ENCODE data around the gene SCAP. TPM values are rescaled to one million over a fixed set of nuclear protein-coding genes. Genes with fewer than 3 reads are reported as not detected.
"Not testable (repeated sequence)": the region's sequence is repeated elsewhere in the genome, so short reads cannot be mapped to it uniquely, and the experiment has no call there.

Gene SCAP
- total RNA-seq, 1 donor from 2014 or later: 49.7 TPM

- peaks cover 12% of the 10 kb centered on the region for H3K4me1 Mint-ChIP-seq (ENCODE audit: low read depth)
- no peak for DNase-seq (ENCODE audit: low spot score)
- H3K27me3 Mint-ChIP-seq (ENCODE audit: low read depth): peaks cover 2% of the 10 kb centered on the region
- no peaks in the 10 kb centered on the region for H3K9me3 Mint-ChIP-seq (ENCODE audit: low read depth)
- no peak for TF ChIP-seq CTCF (IDR thresholded peaks at IDR 0.05)
- H3K36me3 Mint-ChIP-seq (ENCODE audit: low read depth): peaks cover 4% of the 10 kb centered on the region
- H3K4me3 Mint-ChIP-seq (ENCODE audit: unreplicated experiment): no peak overlapping the region
- H3K27ac Mint-ChIP-seq (ENCODE audit: unreplicated experiment): no peak overlapping the region
Measured at GRCh38 chr3:47376393-47376792, 99.3 kb downstream of the SCAP start.

DNA sequence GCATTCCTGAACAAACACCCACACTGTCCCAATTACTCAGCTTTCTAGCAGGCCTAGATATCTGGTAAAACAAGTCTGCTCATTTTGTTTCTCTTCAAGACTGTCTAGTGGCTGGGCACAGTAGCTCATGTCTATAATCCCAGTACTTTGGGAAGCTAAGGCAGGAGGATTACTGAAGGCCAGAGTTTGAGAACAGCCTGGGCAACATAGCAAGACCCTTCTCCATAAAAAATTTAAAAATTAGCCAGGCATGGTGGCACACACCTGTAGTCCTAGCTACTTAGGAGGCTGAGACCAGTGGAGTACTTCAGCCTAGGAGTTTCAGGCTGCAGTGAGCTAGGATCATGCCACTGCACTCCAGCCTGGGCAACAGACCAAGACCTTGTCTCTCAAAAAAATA, 101.2 kb downstream of the SCAP start:
- H3K27ac Mint-ChIP-seq (ENCODE audit: unreplicated experiment): no peak overlapping the region
- H3K4me1 Mint-ChIP-seq (ENCODE audit: low read depth): peaks cover 2% of the 10 kb centered on the region
- H3K27me3 Mint-ChIP-seq (ENCODE audit: low read depth): peaks cover 2% of the 10 kb centered on the region
- H3K9me3 Mint-ChIP-seq (ENCODE audit: low read depth): no peaks in the 10 kb centered on the region
- TF ChIP-seq CTCF (IDR thresholded peaks at IDR 0.05): no peak
- no peak overlapping the region for H3K4me3 Mint-ChIP-seq (ENCODE audit: unreplicated experiment)
- no peaks in the 10 kb centered on the region for H3K36me3 Mint-ChIP-seq (ENCODE audit: low read depth)
- no peak for DNase-seq (ENCODE audit: low spot score)

DNA sequence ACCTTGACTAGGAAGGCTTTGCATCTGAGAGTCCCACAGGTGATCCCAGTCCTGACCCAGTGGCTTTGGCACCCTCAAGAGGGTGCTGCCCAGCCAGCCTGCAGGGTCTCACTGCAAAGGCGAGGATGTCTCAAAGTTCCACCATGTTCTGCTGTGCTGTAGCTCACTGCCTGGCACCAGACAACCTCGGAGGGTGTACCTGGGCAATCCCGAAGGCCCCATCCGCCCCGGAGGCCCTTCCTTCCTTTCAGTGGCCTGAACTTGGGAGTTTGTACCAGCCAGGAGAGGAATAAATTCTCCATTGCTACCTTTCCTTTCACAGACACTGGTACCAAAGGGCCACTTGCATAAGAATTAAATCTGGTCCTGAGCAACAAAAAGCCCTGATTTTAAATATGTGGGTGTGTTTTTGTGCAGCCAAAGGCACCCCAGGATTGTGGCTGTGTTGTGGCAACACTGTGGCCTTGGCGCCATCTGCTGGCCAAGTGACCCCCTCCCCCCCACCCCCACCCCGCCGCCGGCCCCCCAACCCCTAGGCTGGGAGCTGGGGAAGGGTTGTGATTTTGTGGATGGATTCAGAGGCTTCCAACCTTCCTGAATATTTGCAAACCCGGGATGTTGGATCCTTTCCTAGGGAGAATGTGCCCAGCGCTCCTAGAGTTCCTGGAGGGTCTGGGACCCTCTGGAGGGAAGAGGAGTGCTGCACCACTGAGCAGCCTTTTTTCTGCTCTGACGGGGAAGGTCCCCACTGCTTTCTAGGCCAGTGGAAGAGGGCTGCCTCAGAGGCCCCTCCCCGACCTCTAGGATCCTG, 104.6 kb downstream of the SCAP start:
- TF ChIP-seq CTCF (IDR thresholded peaks at IDR 0.05): peak; percentile 80
- H3K4me3 Mint-ChIP-seq (ENCODE audit: unreplicated experiment): no peak overlapping the region
- no peaks in the 10 kb centered on the region for H3K4me1 Mint-ChIP-seq (ENCODE audit: low read depth)
- no peaks in the 10 kb centered on the region for H3K36me3 Mint-ChIP-seq (ENCODE audit: low read depth)
- H3K27me3 Mint-ChIP-seq (ENCODE audit: low read depth): peaks cover 2% of the 10 kb centered on the region
- no peak overlapping the region for H3K27ac Mint-ChIP-seq (ENCODE audit: unreplicated experiment)
- no peak for DNase-seq (ENCODE audit: low spot score)
- no peaks in the 10 kb centered on the region for H3K9me3 Mint-ChIP-seq (ENCODE audit: low read depth)

DNA sequence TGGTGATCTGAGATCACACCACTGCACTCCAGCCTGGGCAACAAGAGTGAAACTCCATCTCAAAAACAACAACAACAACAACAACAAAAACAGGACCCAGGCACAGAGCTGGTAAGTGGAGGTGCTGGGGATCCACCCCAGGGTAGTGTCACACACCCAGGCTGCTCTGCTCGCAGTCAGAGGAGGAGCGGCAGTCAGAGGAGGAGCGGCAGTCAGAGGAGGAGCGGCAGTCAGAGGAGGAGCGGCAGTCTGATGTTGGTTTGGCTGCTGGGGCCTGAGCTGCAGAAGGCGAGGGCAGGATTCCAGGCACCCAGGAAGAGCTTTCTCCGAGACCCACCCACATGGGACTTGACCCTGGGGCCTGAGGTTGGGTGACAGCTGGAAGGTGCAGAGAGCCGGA, 105.7 kb downstream of the SCAP start:
- not testable (repeated sequence) for H3K9me3 Mint-ChIP-seq (ENCODE audit: low read depth); DNase-seq (ENCODE audit: low spot score); H3K27me3 Mint-ChIP-seq (ENCODE audit: low read depth); H3K36me3 Mint-ChIP-seq (ENCODE audit: low read depth); H3K27ac Mint-ChIP-seq (ENCODE audit: unreplicated experiment); H3K4me1 Mint-ChIP-seq (ENCODE audit: low read depth); H3K4me3 Mint-ChIP-seq (ENCODE audit: unreplicated experiment)

- Mint-ChIP-seq H3K36me3 (ENCODE audit: low read depth) (no peaks in the 10 kb centered on the region), H3K4me3 (ENCODE audit: unreplicated experiment) (no peak overlapping the region), H3K27me3 (ENCODE audit: low read depth) (peaks cover 2% of the 10 kb centered on the region), H3K27ac (ENCODE audit: unreplicated experiment) (no peak overlapping the region), H3K9me3 (ENCODE audit: low read depth) (no peaks in the 10 kb centered on the region), H3K4me1 (ENCODE audit: low read depth) (peaks cover 9% of the 10 kb centered on the region)
- DNase-seq (ENCODE audit: low spot score): no peak
- TF ChIP-seq CTCF (IDR thresholded peaks at IDR 0.05): no peak
Measured at GRCh38 chr3:47367631-47368030, 108.1 kb downstream of the SCAP start.

DNA sequence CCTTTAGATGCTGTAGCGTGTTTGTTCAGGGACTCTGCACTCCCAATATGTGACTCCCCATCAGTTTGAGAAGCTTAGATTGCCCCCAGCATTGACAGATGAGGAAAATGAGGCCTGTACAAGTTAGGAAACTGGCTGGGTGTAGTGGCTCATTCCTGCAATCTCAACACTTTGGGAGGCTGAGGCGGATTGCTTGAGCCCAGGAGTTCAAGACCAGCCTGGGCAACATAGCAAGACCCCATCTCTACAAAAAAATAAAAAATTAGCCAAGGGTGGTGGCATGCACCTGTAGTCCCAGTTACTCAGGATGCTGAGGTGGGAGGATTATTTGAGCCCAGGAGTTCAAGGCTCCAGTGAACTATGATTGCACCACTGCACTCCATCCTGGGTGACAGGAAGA, 108.9 kb downstream of the SCAP start:
- no peaks in the 10 kb centered on the region for H3K36me3 Mint-ChIP-seq (ENCODE audit: low read depth)
- peaks cover 9% of the 10 kb centered on the region for H3K4me1 Mint-ChIP-seq (ENCODE audit: low read depth)

More for the DNA sequence above, 108.9 kb downstream of the SCAP start:
- DNase-seq (ENCODE audit: low spot score): no peak
- H3K9me3 Mint-ChIP-seq (ENCODE audit: low read depth): no peaks in the 10 kb centered on the region
- H3K27me3 Mint-ChIP-seq (ENCODE audit: low read depth): peaks cover 2% of the 10 kb centered on the region
- no peak for TF ChIP-seq CTCF (IDR thresholded peaks at IDR 0.05)
- no peak overlapping the region for H3K4me3 Mint-ChIP-seq (ENCODE audit: unreplicated experiment)
- H3K27ac Mint-ChIP-seq (ENCODE audit: unreplicated experiment): no peak overlapping the region
